Endothelial cell of umbilical vein (primary cell): ENCODE data around the gene ACOD1. TPM values are rescaled to one million over a fixed set of nuclear protein-coding genes. Genes with fewer than 3 reads are reported as not detected.
A peak's percentile ranks its signal among the peaks of the same experiment; 100 is the strongest.

Experiments
- BruUV-seq: library from RNA; stranded (reverse); fragments of 400-500 nt; replicated peaks from 2 replicates; lab custom pipeline; 2021; lab: Mats Ljungman, UMichigan
- CTCF ChIA-PET: fragments of 300-600, 350-600 bp; sonication (Branson Sonifier 250); formaldehyde crosslinking; loops from one replicate; lab custom pipeline; 2021; ENCODE audit warnings: antibody characterized with exemption, inconsistent platforms; lab: Charles Lee
- POLR2A ChIA-PET: fragments of 300-600, 350-600 bp; sonication (Branson Sonifier 250); formaldehyde crosslinking; loops from one replicate; lab custom pipeline; 2021; ENCODE audit warnings: antibody characterized with exemption, inconsistent platforms; lab: Charles Lee
- DNase-seq: peaks from one replicate; pipeline ENCODE4 v3.0.0-alpha.2; 2011; ENCODE audit warnings: low read depth, low spot score
- FAIRE-seq: peaks from 2 replicates; lab custom pipeline; 2011; peaks lifted over from hg19 to GRCh38; lab: Jason Lieb, UNC
- H2AFZ ChIP-seq: 2 replicates; pipeline ENCODE4 v1.6.0; 2012; ENCODE audit warnings: low read depth, low read length, control low read depth, inconsistent platforms
- H3K27ac ChIP-seq: 2 replicates; pipeline ENCODE4 v1.5.1; 2011; ENCODE audit warnings: low read depth, mild to moderate bottlenecking, control low read depth, low read length, moderate library complexity; ENCODE audit not compliant: insufficient read depth
- H3K27me3 ChIP-seq, 2 experiments: 2 replicates each; pipeline versions ENCODE4 v1.6.0 to v1.6.1; 2011; ENCODE audit warnings: low read length in 2 of 2, mixed read lengths in 1 of 2; ENCODE audit not compliant: control insufficient read depth in 2 of 2, insufficient read depth in 2 of 2
- H3K36me3 ChIP-seq, 2 experiments: 2 replicates in 1 of 2; 3 replicates in 1 of 2; pipeline ENCODE4 v1.5.1; 2011; ENCODE audit warnings: low read length in 2 of 2, mild to moderate bottlenecking in 1 of 2, moderate library complexity in 1 of 2; ENCODE audit not compliant: control insufficient read depth in 2 of 2, insufficient read depth in 2 of 2; ENCODE audit errors: extremely low read depth in 1 of 2
- H3K4me1 ChIP-seq: 3 replicates; pipeline ENCODE4 v1.5.1; 2011; ENCODE audit warnings: mild to moderate bottlenecking, low read length; ENCODE audit not compliant: control insufficient read depth, insufficient read depth; ENCODE audit errors: extremely low read depth
- H3K4me2 ChIP-seq: 2 replicates; pipeline ENCODE4 v1.6.1; 2011; ENCODE audit warnings: low read length, control low read depth, mixed read lengths; ENCODE audit not compliant: insufficient read depth
- H3K4me3 ChIP-seq, 3 experiments: fragments of 200-600 bp in 1 of 3; sonication (generic), shearing (Covaris generic) in 1 of 3; replicated peaks in 1 of 3; 2 replicates each; pipeline ENCODE4 v1.5.1; 2011 to 2016; ENCODE audit warnings: control low read depth in 3 of 3, low read length in 3 of 3, mild to moderate bottlenecking in 2 of 3, inconsistent platforms in 1 of 3, low read depth in 1 of 3, moderate library complexity in 1 of 3; ENCODE audit not compliant: insufficient read depth in 1 of 3
- H3K79me2 ChIP-seq: 2 replicates; pipeline ENCODE4 v1.6.0; 2012; ENCODE audit warnings: low read length, inconsistent platforms; ENCODE audit not compliant: control insufficient read depth, insufficient read depth
- H3K9ac ChIP-seq: replicated peaks from 2 replicates; pipeline ENCODE3; 2011; ENCODE audit warnings: low read length, control low read depth; ENCODE audit not compliant: insufficient read depth; ENCODE audit errors: extremely low read depth
- H3K9me1 ChIP-seq: replicated peaks from 3 replicates; pipeline ENCODE4 v1.6.0; 2011; ENCODE audit warnings: mild to moderate bottlenecking, low read length; ENCODE audit not compliant: control insufficient read depth, insufficient read depth; ENCODE audit errors: extremely low read depth
- H3K9me3 ChIP-seq: replicated peaks from 2 replicates; pipeline ENCODE4 v1.5.1; 2012; ENCODE audit warnings: low read length, inconsistent platforms; ENCODE audit not compliant: control insufficient read depth, insufficient read depth
- H4K20me1 ChIP-seq: replicated peaks from 2 replicates; pipeline ENCODE3; 2011; ENCODE audit warnings: mild to moderate bottlenecking, low read length; ENCODE audit not compliant: control insufficient read depth, insufficient read depth; ENCODE audit errors: extremely low read depth
- CTCF ChIP-seq, 2 donors: IDR thresholded peaks; 1 replicate in 1 of 2; 2 replicates in 1 of 2; pipeline ENCODE4 v1.5.1; 2011; ENCODE audit warnings: low read length in 2 of 2, mild to moderate bottlenecking in 2 of 2, moderate library complexity in 2 of 2, control low read depth in 1 of 2, inconsistent platforms in 1 of 2, low read depth in 1 of 2; ENCODE audit not compliant: insufficient read depth in 1 of 2; ENCODE audit errors: extremely low read depth in 1 of 2
- EZH2 ChIP-seq: IDR thresholded peaks from 2 replicates; pipeline ENCODE4 v1.6.1; 2012; ENCODE audit warnings: borderline replicate concordance, low read depth, mild to moderate bottlenecking, moderate library complexity, low read length, inconsistent platforms; ENCODE audit not compliant: severe bottlenecking
- FOS ChIP-seq: IDR thresholded peaks from 2 replicates; pipeline ENCODE4 v1.6.1; 2011; ENCODE audit warnings: mild to moderate bottlenecking, low read length, moderate library complexity, borderline replicate concordance; ENCODE audit not compliant: insufficient read depth
- GATA2 ChIP-seq: IDR thresholded peaks from 2 replicates; pipeline ENCODE4 v1.7.0; 2011; ENCODE audit warnings: low read depth, mild to moderate bottlenecking, moderate library complexity, mixed read lengths, low read length; ENCODE audit not compliant: insufficient read length, insufficient read depth
- JUN ChIP-seq: IDR thresholded peaks from 2 replicates; pipeline ENCODE4 v1.6.1; 2011; ENCODE audit warnings: borderline replicate concordance, low read depth; ENCODE audit not compliant: insufficient read length, insufficient read depth
- MAX ChIP-seq: IDR thresholded peaks from 2 replicates; pipeline ENCODE4 v1.6.1; 2011; ENCODE audit not compliant: insufficient read depth, insufficient read length
- MYC ChIP-seq: IDR thresholded peaks from one replicate; pipeline ENCODE4 v1.6.1; 2011; ENCODE audit warnings: mild to moderate bottlenecking, low read depth, low read length
- POLR2A ChIP-seq: IDR thresholded peaks from 2 replicates; pipeline ENCODE4 v1.6.1; 2012; ENCODE audit warnings: low read depth, mild to moderate bottlenecking, control low read depth, low read length
- POLR2AphosphoS5 ChIP-seq: IDR thresholded peaks from 2 replicates; pipeline ENCODE4 v1.6.1; 2012; ENCODE audit warnings: low read depth, mild to moderate bottlenecking, control low read depth, low read length, moderate library complexity; ENCODE audit not compliant: insufficient read depth
- dilution Hi-C: fragments of 300-500 bp; cut with MboI; formaldehyde crosslinking; loops from one replicate; pipeline ENCODE4 v1.15.0; 2019; ENCODE audit warnings: low sequenced_read_pairs; ENCODE audit not compliant: extremely low pct_ligation_motif_present
- intact Hi-C: fragments of 100-400 bp; cut with micrococcal nuclease; formaldehyde crosslinking; loops from one replicate; pipeline ENCODE4 v1.10.0; 2022
- polyA plus RNA-seq, 4 experiments: library from polyadenylated mRNA; depleted of rRNA in 3 of 4; stranded (reverse) in 3 of 4; unstranded in 1 of 4; fragments of >200 nt; gene quantifications; 2 replicates each; pipeline versions ENCODE4 v1.2.1 to v1.2.3, GENCODE V29; 2011 to 2012; ENCODE audit warnings: missing spikeins in 1 of 4
- total RNA-seq: library from RNA; stranded (reverse); gene quantifications from 2 replicates; pipeline ENCODE4 v1.2.3, GENCODE V29; 2021

The ACOD1 gene
- total and polyA plus RNA-seq, 2 donors (not counting 3 experiments of a cell fraction or from before 2014, with no cell fraction given), result not detected

GRCh38 chr13:76980075-76980718 lies 31.9 kb downstream of the ACOD1 start:
- no peaks in the 10 kb centered on the region for H3K9me1 ChIP-seq
- H3K27ac ChIP-seq, result no peak overlapping the region
- intact Hi-C loops, result loop anchor here (1.0 to 5.0 kb wide), 6 partner anchors 22 to 1283 kb away; no protein-coding TSS in a partner anchor
- H3K9ac ChIP-seq, result no peak overlapping the region
- no peaks in the 10 kb centered on the region for H3K9me3 ChIP-seq
- dilution Hi-C loops, result no loop called here
- no peaks in the 10 kb centered on the region for H3K79me2 ChIP-seq
- H3K36me3 ChIP-seq, result no peaks in the 10 kb centered on the region
- DNase-seq, result peak; percentile 52
- H2AFZ ChIP-seq, result peak overlapping the region; percentile 48
- no peaks in the 10 kb centered on the region for H4K20me1 ChIP-seq
- H3K4me2 ChIP-seq, result peak overlapping the region; percentile 64
- ChIA-PET POLR2A (no interaction called here), CTCF (interaction anchor here (0.7 to 3.7 kb wide), 20 partner anchors 8 to 1304 kb away, joined by 3 to 32 read pairs (median 4); no protein-coding TSS in a partner anchor)
- no peak overlapping the region for H3K4me3 ChIP-seq
- no TSS peak for BruUV-seq
- H3K4me1 ChIP-seq, result peaks cover 2% of the 10 kb centered on the region
- TF ChIP-seq EZH2 (no peak), MYC (no peak), CTCF (IDR thresholded peaks at IDR 0.05; ENCODE audit: extremely low read depth in 1 of 2, insufficient read depth in 1 of 2, low read depth in 1 of 2, low read length in 2 of 2) (peak; percentile 95 to 100)
- peaks cover 16 to 24% of the 10 kb centered on the region in 2 experiments for H3K27me3 ChIP-seq
- peak; percentile 67 for FAIRE-seq

DNA sequence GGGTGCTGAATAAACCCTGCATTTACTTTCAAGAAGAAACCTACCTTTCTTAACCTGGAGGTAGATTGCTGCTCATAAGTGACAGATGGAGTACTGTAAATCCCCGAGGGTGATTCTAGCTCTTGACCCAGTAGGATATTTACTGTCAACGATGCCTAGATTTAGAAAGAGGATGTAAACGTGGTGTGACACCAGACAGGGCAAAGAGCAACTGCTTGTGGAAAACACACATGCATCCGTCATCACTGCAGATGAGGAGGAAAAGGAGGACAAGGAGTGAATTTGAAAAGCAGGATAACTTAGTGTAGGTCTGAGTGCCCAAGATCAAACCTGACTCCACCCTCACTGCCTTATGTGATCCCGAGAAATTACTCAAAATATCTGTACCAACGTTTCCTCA lies 33.8 kb downstream of the ACOD1 start:
- Histone ChIP-seq H4K20me1 (no peaks in the 10 kb centered on the region), H3K27me3 (peaks cover 24% of the 10 kb centered on the region in 2 experiments), H3K27ac (no peak overlapping the region), H3K79me2 (no peaks in the 10 kb centered on the region), H3K4me3 (no peak overlapping the region), H3K9me3 (no peaks in the 10 kb centered on the region), H3K4me2 (no peak overlapping the region), H3K9ac (no peak overlapping the region), H3K4me1 (peaks cover 2% of the 10 kb centered on the region), H3K36me3 (no peaks in the 10 kb centered on the region), H2AFZ (no peak overlapping the region), H3K9me1 (no peaks in the 10 kb centered on the region)
- DNase-seq (no peak), FAIRE-seq (no peak)
- POLR2A ChIA-PET, result no interaction called here
- intact Hi-C loops (loop anchor here (5.0 kb wide), 2 partner anchors 80 to 1285 kb away; no protein-coding TSS in a partner anchor), dilution Hi-C loops (no loop called here)
- TF ChIP-seq POLR2A, result no peak
- no peak for TF ChIP-seq JUN
- no peak for TF ChIP-seq MAX
- TF ChIP-seq POLR2AphosphoS5, result no peak
- no peak for TF ChIP-seq CTCF (IDR thresholded peaks at IDR 0.05; ENCODE audit: extremely low read depth in 1 of 2, insufficient read depth in 1 of 2, low read depth in 1 of 2, low read length in 2 of 2)
- TF ChIP-seq EZH2, result no peak
- no peak for TF ChIP-seq GATA2
- TF ChIP-seq MYC, result no peak
- no peak for TF ChIP-seq FOS
- CTCF ChIA-PET, result interaction anchor here (0.7 to 3.7 kb wide), 6 partner anchors 8 to 1295 kb away, joined by 3 to 32 read pairs (median 4); no protein-coding TSS in a partner anchor
- no TSS peak for BruUV-seq
